Neural cell (in vitro differentiated cells): ENCODE results near the gene SYNJ1. TPM values are rescaled to one million over a fixed set of nuclear protein-coding genes. Genes with fewer than 3 reads are reported as not detected.

Experiments
- H2AFZ ChIP-seq: fragments of 200-600, 300-800 bp; sonication (generic), shearing (Covaris generic); 2 replicates; pipeline ENCODE4 v1.6.0; 2014; ENCODE audit warnings: low read depth, mild to moderate bottlenecking, antibody characterized with exemption, low read length, moderate library complexity
- H3F3A ChIP-seq: fragments of 200-600 bp; shearing (Covaris generic); 2 replicates; pipeline ENCODE4 v1.6.1; 2016; ENCODE audit warnings: mild to moderate bottlenecking, moderate library complexity, mixed read lengths, antibody characterized with exemption, low read length; ENCODE audit not compliant: insufficient read depth, poor library complexity, severe bottlenecking
- H3K27ac ChIP-seq: fragments of 200-600, 300-800 bp; sonication (generic), shearing (Covaris generic); 2 replicates; pipeline ENCODE4 v1.5.1; 2014; ENCODE audit warnings: mild to moderate bottlenecking, low read length, moderate library complexity
- H3K27me3 ChIP-seq: fragments of 300-800, 200-600 bp; sonication (generic), shearing (Covaris generic); 2 replicates; pipeline ENCODE4 v1.6.0; 2014; ENCODE audit warnings: mild to moderate bottlenecking, low read depth, low read length, moderate library complexity; ENCODE audit not compliant: insufficient read depth
- H3K36me3 ChIP-seq: fragments of 300-800, 200-600 bp; sonication (generic), shearing (Covaris generic); 2 replicates; pipeline ENCODE4 v1.5.1; 2014; ENCODE audit warnings: mild to moderate bottlenecking, antibody characterized with exemption, low read length, moderate library complexity; ENCODE audit not compliant: insufficient read depth
- H3K4me2 ChIP-seq: fragments of 300-800, 200-600 bp; sonication (generic), shearing (Covaris generic); 2 replicates; pipeline ENCODE4 v1.6.0; 2014; ENCODE audit warnings: mild to moderate bottlenecking, low read length
- H3K4me3 ChIP-seq: fragments of 300-800, 200-600 bp; sonication (generic), shearing (Covaris generic); 2 replicates; pipeline ENCODE4 v1.5.1; 2014; ENCODE audit warnings: mild to moderate bottlenecking, low read length, moderate library complexity
- H3K79me2 ChIP-seq: fragments of 200-600 bp; shearing (Covaris generic); replicated peaks from 2 replicates; pipeline ENCODE4 v1.6.0; 2014; ENCODE audit warnings: mild to moderate bottlenecking, low read length, moderate library complexity; ENCODE audit not compliant: insufficient read depth
- H3K9ac ChIP-seq: fragments of 300-800, 200-600 bp; sonication (generic), shearing (Covaris generic); 2 replicates; pipeline ENCODE4 v1.6.1; 2016; ENCODE audit warnings: mild to moderate bottlenecking, low read length, mixed read lengths
- H3K9me2 ChIP-seq: fragments of 200-600 bp; shearing (Covaris generic); 2 replicates; pipeline ENCODE4 v1.6.1; 2016; ENCODE audit warnings: mild to moderate bottlenecking, low read length, mixed read lengths; ENCODE audit not compliant: insufficient read depth
- H3K9me3 ChIP-seq: fragments of 200-600, 300-800 bp; sonication (generic), shearing (Covaris generic); 2 replicates; pipeline ENCODE4 v1.6.1; 2016; ENCODE audit warnings: mild to moderate bottlenecking, mixed run types, low read length, moderate library complexity, mixed read lengths
- H4K20me1 ChIP-seq: fragments of 200-600 bp; shearing (Covaris generic); 2 replicates; pipeline ENCODE4 v1.6.1; 2016; ENCODE audit warnings: mild to moderate bottlenecking, mixed run types; ENCODE audit not compliant: insufficient read depth
- EP300 ChIP-seq: fragments of 450-650 bp; conservative IDR thresholded peaks from 2 replicates; pipeline ENCODE4 v1.6.1; 2014; ENCODE audit warnings: antibody characterized with exemption, mild to moderate bottlenecking, moderate library complexity; ENCODE audit not compliant: poor library complexity, severe bottlenecking
- EZH2 ChIP-seq: fragments of 200-600, 300-800 bp; shearing (Covaris generic), sonication (generic); IDR thresholded peaks from 2 replicates; pipeline ENCODE4 v1.6.1; 2014; ENCODE audit warnings: antibody characterized with exemption, low read length, borderline replicate concordance, mild to moderate bottlenecking; ENCODE audit not compliant: insufficient read depth, poor library complexity, severe bottlenecking
- MXI1 ChIP-seq: fragments of 450-650 bp; conservative IDR thresholded peaks from 2 replicates; pipeline ENCODE4 v1.6.1; 2014; ENCODE audit warnings: antibody characterized with exemption, mild to moderate bottlenecking; ENCODE audit not compliant: poor library complexity, severe bottlenecking
- POLR2AphosphoS5 ChIP-seq: IDR thresholded peaks from 2 replicates; pipeline ENCODE4 v1.6.1; 2012
- RAD21 ChIP-seq: fragments of 450-650 bp; conservative IDR thresholded peaks from 2 replicates; pipeline ENCODE4 v1.6.1; 2014; ENCODE audit warnings: antibody characterized with exemption, mild to moderate bottlenecking, moderate library complexity
- SMC3 ChIP-seq: fragments of 450-650 bp; conservative IDR thresholded peaks from 2 replicates; pipeline ENCODE4 v1.6.1; 2014; ENCODE audit warnings: antibody characterized with exemption, mild to moderate bottlenecking, moderate library complexity; ENCODE audit not compliant: poor library complexity
- TAF1 ChIP-seq: IDR thresholded peaks from 2 replicates; pipeline ENCODE4 v1.6.1; 2012; ENCODE audit warnings: low read depth
- polyA plus RNA-seq: library from polyadenylated mRNA; depleted of rRNA; stranded (reverse); fragments of >200 nt; gene quantifications from 2 replicates; pipeline ENCODE4 v1.2.3, GENCODE V29; 2014
- TF ChIP-seq, protein P1 (sequence below): IDR thresholded peaks from 2 replicates; pipeline ENCODE4 v1.6.1; 2012; ENCODE audit warnings: borderline replicate concordance
- TF ChIP-seq, protein P2 (sequence below): fragments of 450-650 bp; IDR thresholded peaks from 2 replicates; pipeline ENCODE4 v1.5.1; 2014; ENCODE audit warnings: antibody characterized with exemption, mild to moderate bottlenecking, moderate library complexity; ENCODE audit not compliant: poor library complexity, severe bottlenecking

Gene SYNJ1
- polyA plus RNA-seq, 1 donor from 2014 or later, result 24.1 TPM

DNA sequence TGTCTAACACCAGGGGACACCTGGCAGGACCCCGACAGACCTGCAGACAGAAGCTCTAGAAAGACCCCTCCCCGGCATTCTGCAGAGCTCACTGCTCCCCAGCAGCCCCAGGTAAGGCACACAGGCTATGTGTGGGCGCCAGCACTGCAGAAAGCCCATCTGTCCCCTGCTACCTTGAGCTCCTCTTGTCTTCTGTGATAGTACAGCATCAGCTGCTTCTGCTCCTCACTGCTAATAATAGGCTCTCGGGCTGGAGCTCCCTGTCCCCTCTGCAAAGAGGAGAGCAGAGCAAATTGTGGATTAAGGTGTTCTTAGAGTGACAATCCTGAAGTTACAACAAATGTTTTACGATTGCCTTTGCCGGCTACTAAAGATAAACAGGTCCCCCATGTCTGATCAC is 125.7 kb downstream of the SYNJ1 start:
- Histone ChIP-seq H3F3A (no peaks in the 10 kb centered on the region), H3K9ac (no peak overlapping the region), H3K9me3 (no peaks in the 10 kb centered on the region), H2AFZ (no peak overlapping the region), H3K36me3 (peaks cover 18% of the 10 kb centered on the region), H3K4me3 (no peak overlapping the region), H3K4me2 (no peak overlapping the region), H3K27ac (no peak overlapping the region), H3K9me2 (no peaks in the 10 kb centered on the region), H4K20me1 (no peaks in the 10 kb centered on the region), H3K27me3 (no peaks in the 10 kb centered on the region), H3K79me2 (no peaks in the 10 kb centered on the region)
- TF ChIP-seq MXI1, result no peak
- no peak for TF ChIP-seq TAF1
- TF ChIP-seq EZH2, result no peak
- no peak for TF ChIP-seq EP300
- TF ChIP-seq SMC3, result no peak

DNA sequence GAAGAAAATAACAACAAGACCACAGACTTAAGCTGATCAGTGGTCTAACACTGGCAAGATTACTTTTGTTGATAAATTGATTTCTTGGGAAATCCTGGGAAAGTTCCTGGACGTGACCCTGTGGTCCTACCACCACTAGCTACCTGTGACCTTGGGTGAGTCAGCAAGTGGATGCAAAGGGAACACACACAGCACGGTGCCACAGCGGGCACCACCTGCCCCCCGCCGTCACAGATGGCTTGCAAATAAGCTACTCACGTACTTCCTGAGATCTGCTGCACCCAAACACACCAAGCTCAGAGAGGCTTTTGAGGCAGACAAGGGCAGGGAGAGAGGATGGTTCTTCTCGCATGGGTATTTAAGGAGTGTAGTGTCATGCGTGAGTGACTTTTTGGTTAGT is 128.3 kb downstream of the SYNJ1 start:
- TF ChIP-seq RAD21, result no peak
- TF ChIP-seq EP300, result no peak
- no peak for TF ChIP-seq SMC3
- TF ChIP-seq, protein P1, sequence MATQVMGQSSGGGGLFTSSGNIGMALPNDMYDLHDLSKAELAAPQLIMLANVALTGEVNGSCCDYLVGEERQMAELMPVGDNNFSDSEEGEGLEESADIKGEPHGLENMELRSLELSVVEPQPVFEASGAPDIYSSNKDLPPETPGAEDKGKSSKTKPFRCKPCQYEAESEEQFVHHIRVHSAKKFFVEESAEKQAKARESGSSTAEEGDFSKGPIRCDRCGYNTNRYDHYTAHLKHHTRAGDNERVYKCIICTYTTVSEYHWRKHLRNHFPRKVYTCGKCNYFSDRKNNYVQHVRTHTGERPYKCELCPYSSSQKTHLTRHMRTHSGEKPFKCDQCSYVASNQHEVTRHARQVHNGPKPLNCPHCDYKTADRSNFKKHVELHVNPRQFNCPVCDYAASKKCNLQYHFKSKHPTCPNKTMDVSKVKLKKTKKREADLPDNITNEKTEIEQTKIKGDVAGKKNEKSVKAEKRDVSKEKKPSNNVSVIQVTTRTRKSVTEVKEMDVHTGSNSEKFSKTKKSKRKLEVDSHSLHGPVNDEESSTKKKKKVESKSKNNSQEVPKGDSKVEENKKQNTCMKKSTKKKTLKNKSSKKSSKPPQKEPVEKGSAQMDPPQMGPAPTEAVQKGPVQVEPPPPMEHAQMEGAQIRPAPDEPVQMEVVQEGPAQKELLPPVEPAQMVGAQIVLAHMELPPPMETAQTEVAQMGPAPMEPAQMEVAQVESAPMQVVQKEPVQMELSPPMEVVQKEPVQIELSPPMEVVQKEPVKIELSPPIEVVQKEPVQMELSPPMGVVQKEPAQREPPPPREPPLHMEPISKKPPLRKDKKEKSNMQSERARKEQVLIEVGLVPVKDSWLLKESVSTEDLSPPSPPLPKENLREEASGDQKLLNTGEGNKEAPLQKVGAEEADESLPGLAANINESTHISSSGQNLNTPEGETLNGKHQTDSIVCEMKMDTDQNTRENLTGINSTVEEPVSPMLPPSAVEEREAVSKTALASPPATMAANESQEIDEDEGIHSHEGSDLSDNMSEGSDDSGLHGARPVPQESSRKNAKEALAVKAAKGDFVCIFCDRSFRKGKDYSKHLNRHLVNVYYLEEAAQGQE, result no peak
- TF ChIP-seq, protein P2, sequence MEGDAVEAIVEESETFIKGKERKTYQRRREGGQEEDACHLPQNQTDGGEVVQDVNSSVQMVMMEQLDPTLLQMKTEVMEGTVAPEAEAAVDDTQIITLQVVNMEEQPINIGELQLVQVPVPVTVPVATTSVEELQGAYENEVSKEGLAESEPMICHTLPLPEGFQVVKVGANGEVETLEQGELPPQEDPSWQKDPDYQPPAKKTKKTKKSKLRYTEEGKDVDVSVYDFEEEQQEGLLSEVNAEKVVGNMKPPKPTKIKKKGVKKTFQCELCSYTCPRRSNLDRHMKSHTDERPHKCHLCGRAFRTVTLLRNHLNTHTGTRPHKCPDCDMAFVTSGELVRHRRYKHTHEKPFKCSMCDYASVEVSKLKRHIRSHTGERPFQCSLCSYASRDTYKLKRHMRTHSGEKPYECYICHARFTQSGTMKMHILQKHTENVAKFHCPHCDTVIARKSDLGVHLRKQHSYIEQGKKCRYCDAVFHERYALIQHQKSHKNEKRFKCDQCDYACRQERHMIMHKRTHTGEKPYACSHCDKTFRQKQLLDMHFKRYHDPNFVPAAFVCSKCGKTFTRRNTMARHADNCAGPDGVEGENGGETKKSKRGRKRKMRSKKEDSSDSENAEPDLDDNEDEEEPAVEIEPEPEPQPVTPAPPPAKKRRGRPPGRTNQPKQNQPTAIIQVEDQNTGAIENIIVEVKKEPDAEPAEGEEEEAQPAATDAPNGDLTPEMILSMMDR, result no peak
- TF ChIP-seq EZH2, result no peak
- TF ChIP-seq POLR2AphosphoS5, result no peak
- TF ChIP-seq TAF1, result no peak
- no peak for TF ChIP-seq MXI1
- Histone ChIP-seq H3K4me3 (no peak overlapping the region), H3K4me2 (no peak overlapping the region), H4K20me1 (no peaks in the 10 kb centered on the region), H2AFZ (no peak overlapping the region), H3K27ac (no peak overlapping the region), H3F3A (no peaks in the 10 kb centered on the region), H3K27me3 (no peaks in the 10 kb centered on the region), H3K36me3 (peaks cover 18% of the 10 kb centered on the region), H3K79me2 (no peaks in the 10 kb centered on the region), H3K9ac (no peak overlapping the region), H3K9me3 (no peaks in the 10 kb centered on the region), H3K9me2 (no peaks in the 10 kb centered on the region)
